Measurements from ENCODE around the gene MTMR3.

MTMR3 gene

DNA sequence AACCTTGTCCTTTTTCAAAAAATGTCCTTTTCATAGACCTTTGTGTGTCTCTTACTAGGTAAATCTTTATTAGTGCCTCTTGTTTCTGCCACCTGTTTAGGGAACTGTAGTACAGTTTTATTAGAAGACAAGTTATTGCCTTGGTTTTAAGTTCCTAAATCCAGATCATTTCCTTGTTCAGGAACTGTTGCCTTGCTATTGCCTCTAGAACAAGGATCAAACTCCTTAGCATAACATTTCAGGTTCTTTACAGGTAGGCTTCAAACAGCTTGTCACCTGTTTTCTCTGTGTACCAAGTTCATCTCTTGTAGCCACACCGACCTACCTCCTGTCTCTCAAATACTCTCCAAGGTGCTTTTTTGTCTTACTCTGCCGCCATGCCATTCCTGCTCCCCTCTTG, 75.2 kb downstream of the MTMR3 start:
- DNase-seq (ENCODE audit: low read depth, low spot score), result no peak

- no peak for DNase-seq (ENCODE audit: low read depth, low spot score)
These were observed 81.8 kb downstream of the MTMR3 start for GRCh38 chr22:29964776-29965175.

GRCh38 chr22:29967461-29967860, 84.5 kb downstream of the MTMR3 start:
- no peak for DNase-seq (ENCODE audit: low read depth, low spot score)

GRCh38 chr22:29971607-29972006, 88.6 kb downstream of the MTMR3 start:
- no peak for DNase-seq (ENCODE audit: low read depth, low spot score)

GRCh38 chr22:29972121-29972520, 89.1 kb downstream of the MTMR3 start:
- no peak for DNase-seq (ENCODE audit: low read depth, low spot score)

DNA sequence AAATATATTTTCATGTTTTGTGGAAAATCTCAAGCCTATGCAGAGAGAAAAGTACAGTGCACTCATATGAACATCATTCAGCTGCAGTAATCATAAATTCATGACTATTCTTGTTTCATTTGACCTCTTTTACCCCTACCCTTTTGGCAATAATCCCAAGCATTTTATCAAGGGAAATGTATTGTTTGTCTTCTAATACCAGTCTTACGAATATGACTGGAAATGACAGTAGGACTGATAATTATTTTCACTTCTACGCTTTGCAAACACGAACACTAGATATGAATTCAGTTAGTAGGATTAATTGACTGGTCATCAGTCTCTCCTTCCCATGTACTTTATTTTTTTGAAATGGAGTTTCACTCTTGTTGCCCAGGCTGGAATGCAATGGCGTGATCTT, 90.3 kb downstream of the MTMR3 start:
- no peak for DNase-seq (ENCODE audit: low read depth, low spot score)

DNA sequence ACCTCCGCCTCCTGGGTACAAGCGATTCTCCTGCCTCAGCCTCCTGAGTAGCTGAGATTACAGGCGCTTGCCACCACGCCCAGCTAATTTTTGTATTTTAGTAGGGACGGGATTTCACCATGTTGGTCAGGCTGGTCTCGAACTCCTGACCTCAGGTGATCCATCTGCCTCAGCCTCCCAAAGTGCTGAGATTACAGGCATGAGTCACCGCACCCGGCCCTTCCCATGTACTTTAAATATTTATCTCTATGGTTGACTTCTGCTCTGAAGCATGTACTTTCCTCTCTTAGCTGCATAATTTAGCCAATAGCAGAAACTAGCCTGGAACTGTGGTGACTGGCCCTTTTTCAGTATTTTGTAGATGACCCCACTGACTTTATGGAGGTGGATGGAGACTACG, 90.7 kb downstream of the MTMR3 start:
- peak; percentile 12 for DNase-seq (ENCODE audit: low read depth, low spot score)

GRCh38 chr22:29975494-29975893, 92.5 kb downstream of the MTMR3 start:
- no peak for DNase-seq (ENCODE audit: low read depth, low spot score)

GRCh38 chr22:29977107-29977506, 94.1 kb downstream of the MTMR3 start:
- no peak for DNase-seq (ENCODE audit: low read depth, low spot score)

- DNase-seq (ENCODE audit: low read depth, low spot score), result peak; percentile 37
These were observed 96.9 kb downstream of the MTMR3 start for GRCh38 chr22:29979777-29980321.

GRCh38 chr22:29983296-29983917, 100.4 kb downstream of the MTMR3 start:
- DNase-seq (ENCODE audit: low read depth, low spot score), result no peak

- DNase-seq (ENCODE audit: low read depth, low spot score), result no peak
These were observed 102.9 kb downstream of the MTMR3 start for GRCh38 chr22:29985912-29986311.

DNA sequence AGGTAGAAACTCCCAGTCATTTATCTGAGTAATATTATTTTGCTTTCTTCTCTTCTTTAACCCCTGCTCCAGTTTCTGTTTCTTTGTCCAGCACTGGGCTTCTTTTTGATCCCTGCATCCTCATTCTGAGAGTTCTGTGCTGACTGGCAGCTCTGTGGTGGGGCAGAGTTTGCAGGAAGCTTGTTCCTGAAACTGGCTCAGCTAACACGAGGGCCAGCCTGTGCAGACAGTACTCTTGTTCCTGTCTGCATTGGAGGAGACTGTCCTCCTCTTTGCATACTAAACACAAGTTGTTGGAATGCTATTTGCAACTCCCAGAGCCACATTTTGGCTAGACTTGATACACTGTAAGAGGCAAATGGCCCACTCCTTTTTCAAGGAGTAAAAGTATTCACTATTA, 104.2 kb downstream of the MTMR3 start:
- DNase-seq (ENCODE audit: low read depth, low spot score), result peak; percentile 56

DNA sequence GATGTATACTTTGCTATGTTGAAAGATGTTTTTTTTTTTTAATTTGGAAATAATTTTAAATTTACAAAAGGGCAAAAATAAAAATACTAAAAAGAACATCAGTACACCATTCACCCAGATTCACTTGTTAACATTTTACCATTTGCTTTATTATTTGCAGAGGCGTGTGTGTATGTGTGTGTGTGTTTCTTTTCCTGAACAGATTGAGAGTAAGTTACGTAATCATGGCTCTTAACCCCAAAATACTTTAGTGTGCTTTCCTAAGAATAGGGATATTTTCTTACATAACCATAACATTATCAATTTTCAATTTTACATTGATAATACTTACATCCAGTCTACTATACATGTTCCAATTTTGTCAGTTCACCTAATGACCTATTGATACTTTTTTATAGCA, 105.7 kb downstream of the MTMR3 start:
- no peak for DNase-seq (ENCODE audit: low read depth, low spot score)

- DNase-seq (ENCODE audit: low read depth, low spot score), result no peak
These were observed 106.5 kb downstream of the MTMR3 start for GRCh38 chr22:29989446-29989845.

GRCh38 chr22:29992341-29993275, 109.6 kb downstream of the MTMR3 start:
- DNase-seq (ENCODE audit: low read depth, low spot score), result no peak

- peak; percentile 62 for DNase-seq (ENCODE audit: low read depth, low spot score)
These were observed 111.2 kb downstream of the MTMR3 start for GRCh38 chr22:29994027-29994715.

DNA sequence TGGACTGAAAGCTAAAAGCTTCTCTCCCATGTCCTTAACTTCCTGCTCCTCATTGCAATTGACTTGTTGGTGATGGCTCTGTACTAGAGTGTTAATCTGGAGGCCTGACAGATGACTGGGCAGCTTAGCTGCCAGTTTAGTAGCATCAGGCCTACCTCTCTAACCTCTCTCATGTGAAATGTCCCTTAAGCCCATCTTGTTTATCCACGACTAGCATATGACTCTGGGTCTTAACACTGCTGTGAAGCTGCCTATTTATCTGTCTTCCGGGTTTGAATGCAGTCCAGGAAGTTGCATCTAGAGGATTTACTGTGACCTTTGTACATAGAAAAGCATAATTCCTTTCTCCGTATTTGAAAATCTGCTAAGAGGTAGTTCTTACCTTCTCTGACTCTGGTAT, 112.0 kb downstream of the MTMR3 start:
- peak; percentile 37 for DNase-seq (ENCODE audit: low read depth, low spot score)

DNA sequence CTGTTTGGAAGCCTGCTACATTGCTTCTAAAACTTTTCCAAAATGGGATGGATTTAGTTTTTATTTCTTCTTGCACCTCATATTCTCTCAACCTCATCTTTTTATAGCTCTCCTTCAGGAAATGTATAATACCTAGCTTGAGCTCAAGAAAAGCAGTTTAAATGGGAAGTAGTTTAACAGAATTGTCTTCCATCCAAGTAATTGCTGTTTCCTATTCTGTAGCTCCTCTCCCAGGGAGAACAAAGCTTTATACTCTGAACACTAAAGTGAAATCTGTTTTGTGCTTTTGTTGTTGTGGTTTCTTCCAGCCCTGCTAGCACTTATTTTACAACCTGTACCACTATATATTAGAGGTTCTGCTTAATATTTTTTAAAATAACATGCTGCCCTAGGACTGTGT, 114.1 kb downstream of the MTMR3 start:
- DNase-seq (ENCODE audit: low read depth, low spot score), result no peak

- DNase-seq (ENCODE audit: low read depth, low spot score), result no peak
These were observed 114.5 kb downstream of the MTMR3 start for GRCh38 chr22:29997516-29997915.

- no peak for DNase-seq (ENCODE audit: low read depth, low spot score)
These were observed 115.8 kb downstream of the MTMR3 start for GRCh38 chr22:29998627-29999384.

Measured in astrocyte of the hippocampus (primary cell).